HG02610 (cell line): Measurements from ENCODE around the gene PLXNA4.

ENCODE experiments used
- ATAC-seq: cut with Tn5 transposase; IDR thresholded peaks from one replicate; pipeline ENCODE4 v1.9.1; 2021; ENCODE audit warnings: mild to moderate bottlenecking, moderate library complexity; ENCODE audit not compliant: unreplicated experiment

PLXNA4 gene

GRCh38 chr7:132106491-132106890, 469.8 kb downstream of the PLXNA4 start:
- no peak for ATAC-seq

GRCh38 chr7:132105096-132105495, 471.2 kb downstream of the PLXNA4 start:
- no peak for ATAC-seq

DNA sequence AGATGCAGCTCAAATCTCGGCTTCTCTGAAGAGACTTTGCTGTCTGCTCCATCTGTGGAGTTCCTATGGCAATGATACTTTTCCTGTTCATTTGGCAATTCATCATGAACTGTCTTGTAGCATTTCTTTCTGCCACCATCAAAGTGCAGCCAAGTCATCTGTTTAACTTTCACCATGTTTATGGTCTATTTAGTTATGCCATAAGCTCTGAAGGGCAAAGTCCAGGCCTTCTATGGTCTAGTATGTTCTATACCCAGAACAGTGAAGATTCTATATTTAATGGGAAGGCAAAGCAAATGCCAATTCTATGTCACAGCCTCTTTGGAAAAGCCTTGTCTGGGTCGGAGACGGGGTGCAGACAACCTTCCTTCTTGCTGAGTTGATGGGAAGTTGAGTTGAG, 472.6 kb downstream of the PLXNA4 start:
- ATAC-seq = no peak

DNA sequence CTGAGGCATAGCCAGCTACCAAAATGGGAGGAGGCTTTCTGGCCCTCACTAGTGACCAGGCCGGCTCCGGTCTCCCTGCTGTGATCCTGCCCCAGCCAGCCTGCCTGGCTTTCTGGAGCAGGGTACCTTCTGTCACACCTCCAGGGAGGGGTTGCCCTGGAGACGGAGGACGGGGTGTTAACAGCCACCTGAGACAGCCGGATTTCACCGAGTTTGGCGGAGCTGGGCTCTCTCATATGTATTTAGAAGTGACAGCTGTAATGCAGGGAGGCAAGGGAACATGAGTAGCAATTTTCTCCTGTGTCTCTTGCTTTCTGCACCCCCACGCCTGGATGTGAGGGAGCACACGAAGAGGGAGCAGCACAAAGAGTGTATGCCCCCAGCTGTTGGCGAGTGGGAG, 473.3 kb downstream of the PLXNA4 start:
- no peak for ATAC-seq

DNA sequence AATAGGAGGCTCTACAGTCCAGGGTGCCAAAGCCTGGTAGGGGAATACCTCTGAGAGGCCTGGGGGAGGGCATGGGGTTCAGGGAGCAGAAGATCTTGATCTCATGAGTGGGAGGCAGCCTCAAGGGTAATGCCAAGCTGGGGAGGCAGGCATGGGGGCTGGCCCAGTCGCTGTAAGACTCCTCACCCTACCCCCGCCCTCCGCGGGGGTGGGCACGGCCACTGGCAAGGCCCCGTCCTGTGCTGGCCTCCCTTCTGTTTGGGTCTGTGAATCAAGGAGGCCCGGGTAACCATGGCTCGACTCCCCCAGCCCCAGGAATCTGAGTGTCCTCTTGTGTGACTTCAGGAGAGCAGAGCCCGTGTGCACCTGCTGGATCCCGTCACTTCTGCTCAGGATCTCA, 473.9 kb downstream of the PLXNA4 start:
- no peak for ATAC-seq

DNA sequence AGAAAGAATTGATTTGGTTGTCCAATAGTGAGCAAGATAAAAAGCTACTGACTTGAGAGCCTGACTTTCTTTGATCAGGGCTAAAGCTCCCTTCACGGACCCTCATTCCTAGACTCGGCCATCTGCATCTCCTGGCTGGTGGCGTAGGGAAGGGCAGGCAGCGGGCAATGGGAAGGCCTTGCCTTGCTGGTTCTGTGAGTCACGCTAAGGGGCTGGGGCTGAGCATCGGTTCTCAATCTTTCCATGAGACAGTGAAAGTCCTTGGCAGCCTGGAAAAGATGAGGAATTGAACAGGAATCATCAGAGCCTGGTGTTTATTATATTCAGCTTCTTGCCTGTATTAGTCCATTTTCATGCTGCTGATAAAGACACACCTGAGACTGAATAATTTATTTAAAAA, 475.3 kb downstream of the PLXNA4 start:
- ATAC-seq = no peak

DNA sequence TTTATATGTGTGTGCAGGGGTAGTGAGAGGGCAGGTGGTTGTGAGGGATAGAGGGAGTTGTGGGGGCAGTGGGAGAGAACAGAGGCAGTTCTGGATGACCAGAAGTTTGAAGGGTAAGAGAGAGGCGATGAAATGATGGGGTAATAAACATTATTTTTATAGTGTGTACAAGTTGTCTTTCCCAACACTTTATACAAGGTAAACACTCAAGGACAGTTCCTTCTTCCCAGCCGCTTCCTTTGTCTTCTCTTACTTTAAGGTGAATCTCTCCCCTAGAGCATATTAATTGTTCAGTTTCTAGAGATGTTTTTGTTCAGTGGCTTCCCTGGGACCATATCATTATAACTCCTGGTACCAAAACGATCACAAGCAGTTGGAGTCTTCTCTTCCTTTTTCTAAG, 475.8 kb downstream of the PLXNA4 start:
- no peak for ATAC-seq

GRCh38 chr7:132099163-132099562, 477.1 kb downstream of the PLXNA4 start:
- ATAC-seq = no peak

- ATAC-seq = no peak
Measured at GRCh38 chr7:132098327-132098726, 477.9 kb downstream of the PLXNA4 start.

DNA sequence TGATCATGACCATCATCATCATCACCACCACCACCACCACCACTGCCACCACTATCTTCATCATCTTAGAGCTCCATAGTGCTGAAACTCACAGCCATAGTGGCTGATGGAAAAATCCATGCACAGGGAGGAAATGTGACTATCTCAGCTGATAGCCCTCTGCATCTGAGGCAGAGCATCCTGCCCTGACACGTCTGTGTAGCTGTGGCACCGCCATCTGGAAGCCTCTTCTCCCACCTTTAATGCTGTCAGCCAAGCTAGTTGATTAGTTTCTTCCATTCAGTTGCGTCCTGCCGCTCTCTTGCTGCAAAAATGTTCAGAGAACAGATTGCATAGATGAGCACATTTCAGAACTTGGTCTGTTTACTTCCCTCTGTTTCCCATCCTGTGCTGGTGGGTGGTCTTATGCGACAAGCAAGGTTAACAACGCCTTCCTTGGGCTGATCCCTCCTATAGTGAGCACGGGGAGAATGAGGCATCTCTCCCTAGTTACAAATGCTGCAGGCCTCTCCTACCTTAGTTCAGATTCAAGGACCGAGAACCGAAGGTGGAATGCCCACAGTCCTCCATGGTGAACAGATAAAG, 478.6 kb downstream of the PLXNA4 start:
- no peak for ATAC-seq

DNA sequence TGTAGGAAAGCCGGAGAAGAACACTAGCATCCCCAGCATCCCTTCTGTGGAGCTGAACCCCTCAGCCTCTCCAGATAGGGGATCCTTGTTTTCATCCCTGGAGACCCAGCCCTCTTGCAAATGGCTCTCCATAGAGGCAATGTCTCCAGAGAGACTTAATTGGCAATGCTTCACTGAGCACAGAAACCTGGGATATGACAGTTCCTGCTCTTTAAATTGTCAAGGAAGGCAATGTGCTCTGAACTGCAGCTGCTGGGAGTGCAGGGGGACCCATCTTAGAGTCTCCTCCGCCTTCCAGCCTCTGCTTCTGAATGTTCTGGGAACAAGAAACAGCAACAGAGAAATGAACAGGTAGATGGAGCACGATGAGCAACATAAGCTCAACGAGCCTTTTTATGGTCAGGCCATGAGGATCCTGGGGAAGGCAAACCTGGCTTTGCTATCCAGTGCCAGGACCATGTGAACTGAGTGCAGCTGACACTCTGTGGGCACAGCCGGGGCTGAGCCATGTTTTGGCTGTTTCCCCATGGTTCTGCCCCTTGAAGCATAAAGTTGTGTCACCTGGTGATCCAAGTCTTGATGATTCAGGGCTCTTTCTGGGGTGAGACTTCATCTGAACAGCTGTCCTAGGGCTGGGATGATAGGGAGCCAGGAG, 481.0 kb downstream of the PLXNA4 start:
- no peak for ATAC-seq

GRCh38 chr7:132092106-132092505, 484.2 kb downstream of the PLXNA4 start:
- no peak for ATAC-seq

GRCh38 chr7:132091706-132092105, 484.6 kb downstream of the PLXNA4 start:
- no peak for ATAC-seq

DNA sequence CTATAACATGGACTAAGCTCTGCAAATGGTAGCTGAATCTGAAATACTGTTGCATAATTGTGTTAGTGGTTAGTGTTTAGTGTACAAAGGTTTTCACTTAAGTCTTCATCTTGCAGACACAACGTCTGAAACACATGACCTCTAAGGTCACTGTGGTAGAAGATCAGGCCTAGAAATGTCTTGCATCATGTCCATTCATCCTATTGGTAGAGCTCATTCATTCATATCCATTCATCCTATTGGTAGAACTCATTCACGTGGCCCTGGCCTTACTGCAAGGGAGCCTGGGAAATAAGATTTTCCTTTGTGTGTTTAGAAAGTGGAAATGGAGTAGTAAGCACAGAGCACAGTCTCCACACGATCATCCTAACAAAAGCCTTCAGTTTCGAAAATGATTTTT, 485.8 kb downstream of the PLXNA4 start:
- no peak for ATAC-seq

DNA sequence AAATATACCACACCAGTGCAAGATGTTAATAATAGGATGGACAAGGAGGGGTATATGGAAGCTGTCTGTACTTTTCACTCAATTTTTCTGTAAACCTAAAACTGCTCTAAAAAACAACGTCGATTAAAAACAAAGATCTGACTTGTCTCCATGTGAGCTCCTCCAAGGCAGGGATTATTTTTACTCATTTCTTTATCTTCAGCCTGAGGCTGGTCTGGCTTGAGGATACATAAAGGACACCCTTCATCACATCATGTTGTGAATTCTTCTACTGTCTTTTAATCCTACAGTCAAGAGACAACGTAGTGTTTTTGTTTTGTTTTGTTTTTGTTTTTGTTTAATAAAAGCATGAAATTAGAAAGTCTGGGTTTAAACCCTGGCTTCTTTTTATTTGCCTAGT, 486.9 kb downstream of the PLXNA4 start:
- ATAC-seq = no peak

DNA sequence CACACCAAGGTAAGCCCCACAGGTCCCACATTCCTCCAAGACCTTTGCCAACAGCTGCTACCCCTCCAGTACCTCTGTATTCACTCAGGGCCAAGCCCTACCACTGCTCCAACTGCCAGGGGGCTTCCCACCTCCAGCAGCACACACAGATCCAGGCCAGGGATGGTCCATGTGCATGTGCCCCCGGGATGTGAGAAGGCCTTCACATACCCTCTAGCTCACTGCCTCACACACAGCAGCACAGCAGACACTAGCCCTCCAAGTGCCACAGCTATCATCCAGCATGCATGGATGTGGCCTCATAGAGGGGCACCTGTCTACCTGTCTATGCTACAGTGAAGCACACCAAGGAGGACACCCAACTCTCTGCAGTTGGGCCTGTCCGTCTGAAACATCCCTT, 488.8 kb downstream of the PLXNA4 start:
- no peak for ATAC-seq

GRCh38 chr7:132084776-132085388, 491.4 kb downstream of the PLXNA4 start:
- ATAC-seq = no peak

DNA sequence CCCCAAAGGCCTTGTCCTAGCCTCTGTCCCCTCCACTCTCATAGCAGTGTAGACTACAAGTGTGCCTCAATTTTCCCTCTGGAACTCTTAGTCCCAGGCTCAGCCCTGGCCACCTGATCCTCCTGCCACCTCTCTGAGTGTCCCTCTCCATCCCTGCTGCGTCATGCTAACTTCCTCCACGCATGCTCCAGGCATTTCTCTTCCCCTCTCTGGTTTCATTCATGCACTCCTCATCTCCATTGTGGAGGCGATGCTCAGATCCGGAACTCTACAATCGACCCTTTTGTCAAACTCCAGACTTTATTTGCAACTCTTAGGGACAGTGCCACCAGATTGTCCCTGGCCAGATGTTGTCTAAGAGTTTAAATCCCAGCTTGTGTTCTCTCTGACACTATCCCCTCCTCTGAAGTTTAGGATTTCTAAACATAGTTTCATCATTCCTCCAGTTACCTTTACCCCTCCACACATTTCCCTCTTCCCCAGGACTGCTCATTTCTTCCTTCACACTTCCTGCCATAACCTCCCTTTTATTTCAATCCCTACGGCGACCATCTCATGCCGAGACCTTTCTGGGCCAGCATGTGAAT, 492.6 kb downstream of the PLXNA4 start:
- ATAC-seq = no peak

GRCh38 chr7:132083126-132083525, 493.1 kb downstream of the PLXNA4 start:
- ATAC-seq = no peak

DNA sequence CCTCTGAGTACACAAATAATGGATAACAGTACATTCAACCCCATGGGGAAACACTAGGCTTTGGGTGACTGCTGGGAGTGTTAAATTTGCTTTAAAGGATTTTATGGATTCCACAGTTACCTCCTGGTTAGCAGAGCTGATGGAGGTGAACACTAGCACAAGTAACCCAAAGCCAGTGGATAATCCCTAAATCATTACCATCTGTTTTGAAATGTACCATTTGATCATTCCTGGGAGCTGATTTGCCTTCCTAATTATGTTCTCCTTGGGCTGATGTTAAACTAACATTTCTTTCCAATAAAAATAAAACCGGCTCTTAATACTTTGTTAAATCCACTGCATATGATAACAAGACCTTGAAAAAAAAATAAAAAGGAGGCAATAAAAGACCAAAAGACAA, 493.9 kb downstream of the PLXNA4 start:
- ATAC-seq = no peak

GRCh38 chr7:132081686-132082085, 494.6 kb downstream of the PLXNA4 start:
- no peak for ATAC-seq

DNA sequence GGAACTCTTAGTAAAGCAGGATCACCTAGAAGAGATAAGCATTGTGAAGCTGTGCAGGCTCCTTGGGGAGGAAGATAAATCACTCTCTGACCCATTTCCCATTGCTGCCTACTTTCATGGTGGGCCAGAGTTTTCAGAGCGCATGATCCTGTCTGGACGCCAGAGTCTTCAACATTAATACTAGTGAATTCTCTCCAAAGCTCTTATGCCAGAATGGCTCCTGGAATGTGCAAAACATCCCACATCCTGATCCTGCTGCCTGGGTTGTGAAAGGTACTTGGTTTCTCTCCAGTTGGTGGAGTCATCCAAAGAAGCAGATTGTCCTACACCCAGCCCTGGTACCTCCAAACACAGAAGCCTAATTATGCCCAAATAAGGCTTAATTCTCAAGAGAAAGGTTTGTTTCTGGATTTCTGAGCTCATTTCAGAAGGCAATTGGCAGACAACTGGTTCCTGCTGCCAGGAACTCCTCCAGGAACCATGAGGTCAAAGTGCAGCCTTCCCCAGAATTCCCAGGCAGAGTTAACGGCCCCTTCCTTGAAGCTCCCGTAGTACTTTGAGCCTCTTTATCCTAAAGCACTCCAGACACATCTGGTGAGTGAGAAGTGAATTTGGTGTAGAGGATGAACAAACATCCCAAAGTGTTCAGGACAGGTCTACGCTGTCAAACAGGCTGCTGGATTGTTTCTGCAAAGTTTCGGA, 495.2 kb downstream of the PLXNA4 start:
- no peak for ATAC-seq
